ENCODE results near the gene PLCD3. TPM values are rescaled to one million over a fixed set of nuclear protein-coding genes. Genes with fewer than 3 reads are reported as not detected.

Gene PLCD3
- total and polyA plus RNA-seq, 9 of the 15 experiments (the other 6 are each of a cell fraction or from before 2014, with no cell fraction given), result 0.20 to 22.6 (median 7.5) TPM

- TF ChIP-seq SIRT6 (IDR thresholded peaks at IDR 0.05; ENCODE audit: low read depth, low read length) (peak; percentile 71), NR2C2 (CRISPR knock-in tag; IDR thresholded peaks at IDR 0.05) (peak; percentile 58; the same call in 1 of the 2 replicates), NR2C2 (tag; IDR thresholded peaks at IDR 0.05) (peak; percentile 52; the same call in 1 of the 2 replicates), PRDM10 (IDR thresholded peaks at IDR 0.05; ENCODE audit: partially characterized antibody) (no peak), POLR2B (IDR thresholded peaks at IDR 0.05; ENCODE audit: low read depth, partially characterized antibody) (peak; percentile 100), MCM3 (IDR thresholded peaks at IDR 0.05) (no peak), MCM7 (IDR thresholded peaks at IDR 0.05) (no peak; a peak in 1 of 4 replicates), HNRNPH1 (optimal IDR thresholded peaks at IDR 0.05; ENCODE audit: low read depth, low read length) (peak; percentile 71), ZBTB11 (CRISPR knock-in tag; IDR thresholded peaks at IDR 0.05) (no peak), SAFB2 (IDR thresholded peaks at IDR 0.05; ENCODE audit: borderline replicate concordance, low read depth, low read length, severe bottlenecking) (no peak), SMAD1 (IDR thresholded peaks at IDR 0.05; ENCODE audit: low read depth, low read length, partially characterized antibody) (peak; percentile 97), ZNF584 (CRISPR knock-in tag; IDR thresholded peaks at IDR 0.05; ENCODE audit: low read depth) (no peak; the same call in 1 of the 2 replicates), ZNF717 (CRISPR knock-in tag; IDR thresholded peaks at IDR 0.05) (peak; percentile 90; the same call in 1 of the 2 replicates), ZNF354B (CRISPR knock-in tag; IDR thresholded peaks at IDR 0.05) (no peak), CREM (IDR thresholded peaks at IDR 0.05; ENCODE audit: low read depth) (peak; percentile 70), SREBF1 (IDR thresholded peaks at IDR 0.05; ENCODE audit: borderline replicate concordance, low read depth, low read length) (0 out of 2 replicates have a peak, but pooled peaks have one; percentile 32), CBX2 (IDR thresholded peaks at IDR 0.05; ENCODE audit: insufficient read depth, low read length, poor library complexity, severe bottlenecking) (no peak), CHCHD3 (CRISPR knock-in tag; IDR thresholded peaks at IDR 0.05) (peak; percentile 93), SMC3 (conservative IDR thresholded peaks at IDR 0.05; ENCODE audit: insufficient read depth, low read depth, low read length) (no peak), SOX6 (IDR thresholded peaks at IDR 0.05) (peak; percentile 49; the same call in 1 of the 2 replicates), PCBP1 (IDR thresholded peaks at IDR 0.05; ENCODE audit: low read depth, low read length, poor library complexity, severe bottlenecking) (peak; percentile 77)
These were observed 16.1 kb upstream of the PLCD3 start, which contains the start of gene HEXIM1 (continued) for GRCh38 chr17:45148183-45149036.

Data from K562 (cell line).